AG10803 (cell line): ENCODE data around the gene SEPTIN10.

Source experiments
- DNase-seq: peaks from one replicate; pipeline ENCODE4 v3.0.0; 2010; ENCODE audit warnings: low read depth
- H3K4me3 ChIP-seq: 2 replicates; pipeline ENCODE4 v1.5.1; 2011; ENCODE audit warnings: mild to moderate bottlenecking, low read length, control low read depth
- CTCF ChIP-seq: conservative IDR thresholded peaks from 2 replicates; pipeline ENCODE4 v1.5.1; 2011; ENCODE audit warnings: mild to moderate bottlenecking, low read length, control low read depth, inconsistent platforms

SEPTIN10 gene

DNA sequence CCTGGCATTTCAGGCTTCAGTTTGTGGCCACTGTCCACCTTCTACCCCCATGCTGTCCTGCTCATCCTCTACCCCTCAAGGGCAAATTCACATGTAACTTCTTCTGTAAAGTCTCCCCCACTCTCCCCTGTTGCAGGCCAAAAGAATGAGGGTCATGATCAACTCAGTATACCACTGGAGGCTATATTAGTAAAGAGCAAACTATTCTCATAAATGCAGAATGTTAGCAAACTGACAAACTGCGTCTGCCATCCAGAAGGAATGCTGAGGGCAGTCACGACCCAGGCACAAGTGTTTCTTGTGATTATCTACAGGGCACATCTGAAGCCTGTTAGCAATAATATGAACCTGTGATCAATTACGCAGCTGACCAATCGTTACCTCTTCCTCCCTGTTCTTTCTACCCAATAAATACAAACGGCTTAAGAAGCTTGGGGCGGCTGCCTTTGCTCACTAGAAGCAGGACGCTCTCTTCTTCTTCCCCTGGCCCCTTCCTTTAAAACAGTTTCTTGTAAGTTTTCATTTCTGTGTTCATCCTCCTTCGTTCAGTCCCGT is 58.3 kb downstream of the SEPTIN10 start:
- TF ChIP-seq CTCF = no peak
- H3K4me3 ChIP-seq = no peak overlapping the region
- DNase-seq = peak; percentile 38

DNA sequence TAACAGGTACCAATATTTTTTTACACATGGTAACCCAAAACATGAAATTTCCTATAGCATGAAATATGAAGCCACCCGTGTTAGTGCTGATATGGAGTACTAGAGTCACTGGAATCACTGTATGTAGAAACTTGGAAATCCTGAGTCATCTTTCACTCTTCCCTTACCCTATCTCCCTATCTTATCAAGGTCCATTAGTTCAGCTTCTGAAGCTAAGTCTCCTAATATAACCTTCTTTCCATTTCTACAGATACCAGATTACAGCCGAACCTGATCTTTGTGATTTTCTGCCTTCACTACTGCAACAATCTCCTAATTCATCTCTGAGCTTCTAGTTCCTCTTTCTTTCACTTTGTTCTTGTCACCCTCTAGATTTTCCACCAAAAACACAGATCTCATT is 59.0 kb downstream of the SEPTIN10 start:
- DNase-seq = no peak
- no peak for TF ChIP-seq CTCF
- H3K4me3 ChIP-seq = no peak overlapping the region

DNA sequence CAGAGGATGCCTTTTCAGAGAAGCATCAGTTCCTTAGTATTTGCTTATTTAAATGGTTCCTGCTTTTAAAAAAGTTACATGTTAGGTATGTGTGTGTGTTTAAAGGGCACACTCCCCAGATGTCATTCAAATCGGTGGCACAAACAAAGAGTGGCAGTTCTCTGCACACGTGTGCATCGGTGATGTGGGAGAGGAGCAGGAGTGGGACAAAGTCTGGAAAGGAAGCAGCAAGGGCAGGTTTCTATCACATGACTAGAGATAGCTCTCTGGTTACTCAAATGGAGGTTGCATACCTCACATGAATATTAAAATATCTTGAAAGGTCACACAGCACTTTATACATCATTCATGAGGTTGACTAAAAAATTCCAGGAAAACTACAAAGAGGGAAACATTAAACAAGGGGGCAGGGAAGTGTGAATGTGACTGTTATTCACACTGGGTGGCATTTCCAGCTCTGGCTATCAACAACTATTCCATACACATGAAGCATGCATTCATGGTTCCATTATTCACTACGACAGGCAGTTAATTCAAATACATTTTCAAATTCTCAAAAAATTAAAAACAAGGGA is 64.7 kb downstream of the SEPTIN10 start:
- DNase-seq = no peak
- no peak overlapping the region for H3K4me3 ChIP-seq
- TF ChIP-seq CTCF = no peak

GRCh38 chr2:109547280-109547679 is 66.5 kb downstream of the SEPTIN10 start:
- H3K4me3 ChIP-seq = no peak overlapping the region
- DNase-seq = no peak
- no peak for TF ChIP-seq CTCF

- DNase-seq = peak; percentile 49
- no peak overlapping the region for H3K4me3 ChIP-seq
Measured at GRCh38 chr2:109545828-109546713, 67.7 kb downstream of the SEPTIN10 start.

GRCh38 chr2:109542384-109542783 is 71.4 kb downstream of the SEPTIN10 start:
- no peak for TF ChIP-seq CTCF
- H3K4me3 ChIP-seq = no peak overlapping the region
- DNase-seq = no peak

More at GRCh38 chr2:109545828-109546713, 67.7 kb downstream of the SEPTIN10 start:
- peak; percentile 98 for TF ChIP-seq CTCF
